GM12878 (cell line): ENCODE results near the gene SH2D5. TPM values are rescaled to one million over a fixed set of nuclear protein-coding genes. Genes with fewer than 3 reads are reported as not detected.

ENCODE experiments used
- ATAC-seq: fragments of 200-7000 bp; cut with Tn5 transposase; 3 replicates; pipeline ENCODE4 v1.9.1; 2020; ENCODE audit warnings: mild to moderate bottlenecking, moderate library complexity
- BruUV-seq: library from RNA; stranded (reverse); fragments of 400-500 nt; replicated peaks from 2 replicates; lab custom pipeline; 2021; lab: Mats Ljungman, UMichigan
- CTCF ChIA-PET: fragments of 300-600 bp; sonication (Branson Sonifier 250); formaldehyde crosslinking; extraction: SDS; loops from one replicate; lab custom pipeline; 2021; ENCODE audit warnings: inconsistent platforms; lab: Yijun Ruan, JAX
- POLR2A ChIA-PET: fragments of 350-600 bp; formaldehyde crosslinking; extraction: SDS; loops from one replicate; lab custom pipeline; 2021; ENCODE audit warnings: inconsistent platforms; lab: Charles Lee
- RAD21 ChIA-PET: fragments of 300-600 bp; sonication (Branson Sonifier 250); formaldehyde crosslinking; loops from one replicate; lab custom pipeline; 2023; ENCODE audit warnings: antibody characterized with exemption; ENCODE audit not compliant: unreplicated experiment; lab: Charles Lee
- SMC1A ChIA-PET: fragments of 300-600 bp; sonication (Branson Sonifier 250); formaldehyde crosslinking; loops from one replicate; lab custom pipeline; 2023; ENCODE audit not compliant: unreplicated experiment, uncharacterized antibody; lab: Charles Lee
- DNase-seq: peaks from one replicate; pipeline ENCODE4 v3.0.0-alpha.2; 2011; ENCODE audit warnings: low read depth, low spot score
- FAIRE-seq: peaks from 3 replicates; lab custom pipeline; 2011; peaks lifted over from hg19 to GRCh38; lab: Jason Lieb, UNC
- H2AFZ ChIP-seq: 2 replicates; pipeline ENCODE4 v1.6.0; 2011; ENCODE audit warnings: low read depth, low read length, control low read depth; ENCODE audit not compliant: control insufficient read depth
- H3K27ac ChIP-seq: 2 replicates; pipeline ENCODE4 v1.5.1; 2011; ENCODE audit warnings: control low read depth; ENCODE audit not compliant: control insufficient read depth, insufficient read depth
- H3K27me3 ChIP-seq, 2 experiments: replicated peaks in 1 of 2; 2 replicates each; pipeline versions ENCODE4 v1.6.0 to v1.6.1; 2011; ENCODE audit warnings: low read length in 1 of 2; ENCODE audit not compliant: control insufficient read depth in 2 of 2, insufficient read depth in 2 of 2
- H3K36me3 ChIP-seq, 2 experiments: 2 replicates each; pipeline ENCODE4 v1.5.1; 2011; ENCODE audit warnings: low read length in 1 of 2; ENCODE audit not compliant: control insufficient read depth in 2 of 2, insufficient read depth in 2 of 2
- H3K4me1 ChIP-seq: 2 replicates; pipeline ENCODE4 v1.6.1; 2011; ENCODE audit warnings: mild to moderate bottlenecking, low read length, moderate library complexity, mixed read lengths; ENCODE audit not compliant: control insufficient read depth, insufficient read depth
- H3K4me2 ChIP-seq: 2 replicates; pipeline ENCODE4 v1.6.0; 2011; ENCODE audit warnings: control low read depth; ENCODE audit not compliant: control insufficient read depth, insufficient read depth
- H3K4me3 ChIP-seq: fragments of 200-600 bp; sonication (generic); 2 replicates; pipeline ENCODE4 v1.5.1; 2016
- H3K79me2 ChIP-seq: 2 replicates; pipeline ENCODE4 v1.6.0; 2011; ENCODE audit warnings: low read length; ENCODE audit not compliant: control insufficient read depth, insufficient read depth
- H3K9ac ChIP-seq: 2 replicates; pipeline ENCODE4 v1.8.0; 2011; ENCODE audit warnings: low read length, control low read depth, mixed read lengths; ENCODE audit not compliant: control insufficient read depth, insufficient read depth
- H3K9me3 ChIP-seq: replicated peaks from 3 replicates; pipeline ENCODE4 v1.5.1; 2011; ENCODE audit warnings: mild to moderate bottlenecking, low read length; ENCODE audit not compliant: control insufficient read depth, insufficient read depth
- H4K20me1 ChIP-seq: 2 replicates; pipeline ENCODE4 v1.6.0; 2011; ENCODE audit not compliant: control insufficient read depth, insufficient read depth
- CHD2 ChIP-seq: IDR thresholded peaks from 2 replicates; pipeline ENCODE4 v1.6.1; 2011; ENCODE audit warnings: low read depth, low read length, improper control_type of control experiment, borderline replicate concordance
- JUND ChIP-seq: IDR thresholded peaks from 2 replicates; pipeline ENCODE4 v1.6.1; 2012; ENCODE audit warnings: low read depth, mild to moderate bottlenecking, low read length, improper control_type of control experiment, moderate library complexity
- KAT2A ChIP-seq: conservative IDR thresholded peaks from 2 replicates; pipeline ENCODE4 v1.6.1; 2011; ENCODE audit warnings: low read depth, low read length; ENCODE audit not compliant: control insufficient read depth
- KDM1A ChIP-seq: fragments of 200-600 bp; sonication (generic); IDR thresholded peaks from 2 replicates; pipeline ENCODE4 v1.6.1; 2016; ENCODE audit warnings: borderline replicate concordance
- NR2F1 ChIP-seq: fragments of 450-650 bp; conservative IDR thresholded peaks from 2 replicates; pipeline ENCODE4 v1.6.1; 2017; ENCODE audit warnings: mild to moderate bottlenecking
- PML ChIP-seq: IDR thresholded peaks from 2 replicates; pipeline ENCODE4 v1.6.1; 2012; ENCODE audit warnings: low read length, inconsistent platforms
- SIN3A ChIP-seq: IDR thresholded peaks from 2 replicates; pipeline ENCODE4 v1.6.1; 2012; ENCODE audit warnings: low read depth, low read length, improper control_type of control experiment
- SIX5 ChIP-seq: IDR thresholded peaks from 2 replicates; pipeline ENCODE4 v1.6.1; 2011; ENCODE audit warnings: mild to moderate bottlenecking, low read depth, low read length, moderate library complexity; ENCODE audit not compliant: severe bottlenecking
- SP1 ChIP-seq: IDR thresholded peaks from one replicate; pipeline ENCODE4 v1.6.1; 2011; ENCODE audit warnings: low read depth, low read length
- SREBF1 ChIP-seq: IDR thresholded peaks from 2 replicates; pipeline ENCODE4 v1.6.1; 2012; ENCODE audit warnings: mild to moderate bottlenecking, low read length
- TCF12 ChIP-seq: IDR thresholded peaks from 2 replicates; pipeline ENCODE4 v1.6.1; 2011; ENCODE audit warnings: low read depth, mild to moderate bottlenecking, low read length
- YBX1 ChIP-seq: fragments of 450-650 bp; IDR thresholded peaks from 2 replicates; pipeline ENCODE4 v1.6.1; 2016; ENCODE audit warnings: antibody characterized with exemption
- YY1 ChIP-seq: IDR thresholded peaks from 2 replicates; pipeline ENCODE4 v1.6.1; 2011; ENCODE audit warnings: low read depth, mild to moderate bottlenecking, low read length
- ZZZ3 ChIP-seq: IDR thresholded peaks from 2 replicates; pipeline ENCODE4 v1.6.1; 2011; ENCODE audit warnings: low read depth; ENCODE audit not compliant: control insufficient read depth, insufficient read length
- WGBS: methylation state at CpG from one replicate; pipeline ENCODE4 v1.1.6; 2016; ENCODE audit warnings: low lambda C conversion rate; ENCODE audit not compliant: insufficient replicate concordance, insufficient coverage; ENCODE audit errors: missing lambda C conversion rate; 5-methylcytosine and 5-hydroxymethylcytosine counted together
- in situ Hi-C: fragments of 300-500 bp; cut with MboI; formaldehyde crosslinking; loops from 9 replicates; pipeline ENCODE4 v1.14.3; 2018; ENCODE audit warnings: mixed read lengths
- intact Hi-C: fragments of 100-400 bp; cut with micrococcal nuclease; formaldehyde crosslinking; loops from one replicate; pipeline ENCODE4 v1.14.2; 2022; ENCODE audit not compliant: unreplicated experiment
- polyA plus RNA-seq, 11 experiments: library from polyadenylated mRNA; depleted of rRNA in 4 of 11; unstranded in 6 of 11; stranded (reverse) in 5 of 11; fragments of >200 nt; fragmentation: Nextera tagmentation in 4 of 11; fragmentation: Illumina TruSeq in 1 of 11; extraction: Ambion mirVana in 4 of 11; extraction: Trizol in 1 of 11; gene quantifications; 1 replicate in 1 of 11; 2 replicates in 10 of 11; pipeline versions ENCODE4 v1.2.1 to v1.2.3, GENCODE V29; 2011 to 2016; ENCODE audit warnings: inconsistent platforms in 2 of 11, missing spikeins in 2 of 11, low read depth in 1 of 11
- total RNA-seq, 4 experiments: library from RNA; depleted of rRNA in 3 of 4; stranded (reverse); fragments of >200 nt in 3 of 4; fragmentation: Illumina TruSeq in 1 of 4; extraction: Trizol in 1 of 4; gene quantifications; 2 replicates each; pipeline versions ENCODE4 v1.2.1 to v1.2.3, GENCODE V29; 2013 to 2021
- TF ChIP-seq, protein P1 (sequence below): fragments of 450-650 bp; IDR thresholded peaks from 2 replicates; pipeline ENCODE4 v1.6.1; 2018; ENCODE audit warnings: borderline replicate concordance, mild to moderate bottlenecking; ENCODE audit not compliant: partially characterized antibody

SH2D5 gene
- total and polyA plus RNA-seq, 10 of the 15 experiments (the other 5 are each of a cell fraction or from before 2014, with no cell fraction given), result 0.03 to 0.62 (median 0.20) TPM; not detected in 3

- no peaks in the 10 kb centered on the region for H3K79me2 ChIP-seq
- ChIA-PET CTCF (interaction anchor here (2.1 kb wide), 1 partner anchor 32 kb away, joined by 8 read pairs; no protein-coding TSS in a partner anchor), POLR2A (no interaction called here), RAD21 (no interaction called here), SMC1A (no interaction called here)
- intact Hi-C loops, result no loop called here
- peaks cover 10% of the 10 kb centered on the region for H3K4me1 ChIP-seq
- no peaks in the 10 kb centered on the region for H3K9me3 ChIP-seq
- no peak overlapping the region for H3K4me3 ChIP-seq
- no TSS peak for BruUV-seq
- no peak for DNase-seq
- no peak overlapping the region for H3K9ac ChIP-seq
- no peaks in the 10 kb centered on the region for H3K36me3 ChIP-seq
- H3K4me2 ChIP-seq, result no peak overlapping the region
- H3K27me3 ChIP-seq, result peaks cover 8 to 9% of the 10 kb centered on the region in 2 experiments; a peak in 3 of 4 replicates
- H2AFZ ChIP-seq, result no peak overlapping the region
- WGBS, result 32% methylated on average over 14 of the region's 14 CpGs
- TF ChIP-seq NR2F1, result 0 out of 2 replicates have a peak, but pooled peaks have one; percentile 32
- TF ChIP-seq ZZZ3, result no peak
- no peak for ATAC-seq
- H4K20me1 ChIP-seq, result 0 out of 2 replicates have a peak, but pooled peaks cover 2% of the 10 kb centered on the region
- H3K27ac ChIP-seq, result no peak overlapping the region
- no peak for FAIRE-seq
- in situ Hi-C loops, result no loop called here
Measured at GRCh38 chr1:20729155-20729931, 3.2 kb downstream of the SH2D5 start.

GRCh38 chr1:20728371-20729154, 3.9 kb downstream of the SH2D5 start:
- no peak for FAIRE-seq
- no TSS peak for BruUV-seq
- TF ChIP-seq YY1, result no peak
- no peak for TF ChIP-seq PML
- no peak for TF ChIP-seq SP1
- TF ChIP-seq SIN3A, result no peak
- TF ChIP-seq CHD2, result no peak
- TF ChIP-seq YBX1, result no peak
- TF ChIP-seq JUND, result no peak
- no peak for TF ChIP-seq SIX5
- no peak for TF ChIP-seq SREBF1
- no peak for TF ChIP-seq KDM1A
- TF ChIP-seq KAT2A, result no peak
- TF ChIP-seq TCF12, result no peak
- TF ChIP-seq, protein P1, sequence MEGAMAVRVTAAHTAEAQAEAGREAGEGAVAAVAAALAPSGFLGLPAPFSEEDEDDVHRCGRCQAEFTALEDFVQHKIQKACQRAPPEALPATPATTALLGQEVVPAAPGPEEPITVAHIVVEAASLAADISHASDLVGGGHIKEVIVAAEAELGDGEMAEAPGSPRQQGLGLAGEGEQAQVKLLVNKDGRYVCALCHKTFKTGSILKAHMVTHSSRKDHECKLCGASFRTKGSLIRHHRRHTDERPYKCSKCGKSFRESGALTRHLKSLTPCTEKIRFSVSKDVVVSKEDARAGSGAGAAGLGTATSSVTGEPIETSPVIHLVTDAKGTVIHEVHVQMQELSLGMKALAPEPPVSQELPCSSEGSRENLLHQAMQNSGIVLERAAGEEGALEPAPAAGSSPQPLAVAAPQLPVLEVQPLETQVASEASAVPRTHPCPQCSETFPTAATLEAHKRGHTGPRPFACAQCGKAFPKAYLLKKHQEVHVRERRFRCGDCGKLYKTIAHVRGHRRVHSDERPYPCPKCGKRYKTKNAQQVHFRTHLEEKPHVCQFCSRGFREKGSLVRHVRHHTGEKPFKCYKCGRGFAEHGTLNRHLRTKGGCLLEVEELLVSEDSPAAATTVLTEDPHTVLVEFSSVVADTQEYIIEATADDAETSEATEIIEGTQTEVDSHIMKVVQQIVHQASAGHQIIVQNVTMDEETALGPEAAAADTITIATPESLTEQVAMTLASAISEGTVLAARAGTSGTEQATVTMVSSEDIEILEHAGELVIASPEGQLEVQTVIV, result no peak

More at GRCh38 chr1:20728371-20729154, 3.9 kb downstream of the SH2D5 start:
- H3K9me3 ChIP-seq, result no peaks in the 10 kb centered on the region
- 0 out of 2 replicates have a peak, but pooled peaks cover 2% of the 10 kb centered on the region for H4K20me1 ChIP-seq
- H3K79me2 ChIP-seq, result no peaks in the 10 kb centered on the region
- no peak overlapping the region for H3K27ac ChIP-seq
- H3K27me3 ChIP-seq, result peaks cover 8 to 9% of the 10 kb centered on the region in 2 experiments; a peak in 3 of 4 replicates
- H2AFZ ChIP-seq, result no peak overlapping the region
- peaks cover 10% of the 10 kb centered on the region for H3K4me1 ChIP-seq
- ChIA-PET POLR2A (no interaction called here), SMC1A (no interaction called here), RAD21 (no interaction called here), CTCF (interaction anchor here (2.1 kb wide), 1 partner anchor 32 kb away, joined by 8 read pairs; no protein-coding TSS in a partner anchor)
- WGBS, result 66% methylated on average over 8 of the region's 9 CpGs
- no peak overlapping the region for H3K9ac ChIP-seq
- H3K36me3 ChIP-seq, result no peaks in the 10 kb centered on the region
- DNase-seq (no peak), ATAC-seq (no peak)
- in situ Hi-C loops, result no loop called here
- H3K4me3 ChIP-seq, result no peak overlapping the region
- intact Hi-C loops, result no loop called here
- H3K4me2 ChIP-seq, result no peak overlapping the region
